Inferior parietal cortex (tissue), 1 donor: ENCODE results near the gene PDZD2.
"Not testable (repeated sequence)": the region's sequence is repeated elsewhere in the genome, so short reads cannot be mapped to it uniquely, and the experiment has no call there.

Experiments used
- DNase-seq: peaks from one replicate; pipeline ENCODE4 v3.0.0-alpha.2; 2016; ENCODE audit errors: extremely low spot score

Gene PDZD2

GRCh38 chr5:32100691-32101302 lies 461.9 kb downstream of the PDZD2 start:
- no peak for DNase-seq

GRCh38 chr5:32102254-32102986 lies 463.5 kb downstream of the PDZD2 start:
- no peak for DNase-seq

- DNase-seq = no peak
These were observed 464.6 kb downstream of the PDZD2 start for GRCh38 chr5:32103521-32103920.

GRCh38 chr5:32107291-32107690 lies 468.4 kb downstream of the PDZD2 start:
- no peak for DNase-seq

- DNase-seq = no peak
These were observed 469.2 kb downstream of the PDZD2 start for GRCh38 chr5:32108167-32108566.

GRCh38 chr5:32109236-32109635 lies 470.3 kb downstream of the PDZD2 start:
- no peak for DNase-seq

GRCh38 chr5:32110111-32110696 lies 471.3 kb downstream of the PDZD2 start:
- DNase-seq = no peak

- DNase-seq = no peak
These were observed 477.1 kb downstream of the PDZD2 start for GRCh38 chr5:32115985-32116384.

- no peak for DNase-seq
These were observed 477.8 kb downstream of the PDZD2 start for GRCh38 chr5:32116574-32117313.

- DNase-seq = not testable (repeated sequence)
These were observed 480.0 kb downstream of the PDZD2 start for GRCh38 chr5:32118922-32119321.

- DNase-seq = no peak
These were observed 484.3 kb downstream of the PDZD2 start for GRCh38 chr5:32123058-32123805.

- DNase-seq = no peak
These were observed 485.2 kb downstream of the PDZD2 start for GRCh38 chr5:32123889-32124676.

GRCh38 chr5:32126691-32127090 lies 487.8 kb downstream of the PDZD2 start:
- DNase-seq = no peak

GRCh38 chr5:32127711-32128110 lies 488.8 kb downstream of the PDZD2 start:
- no peak for DNase-seq

- no peak for DNase-seq
These were observed 490.2 kb downstream of the PDZD2 start for GRCh38 chr5:32129074-32129598.

GRCh38 chr5:32130865-32131264 lies 491.9 kb downstream of the PDZD2 start:
- DNase-seq = no peak

- DNase-seq = no peak
These were observed 492.7 kb downstream of the PDZD2 start for GRCh38 chr5:32131604-32132003.

GRCh38 chr5:32132757-32133156 lies 493.8 kb downstream of the PDZD2 start:
- DNase-seq = no peak

- no peak for DNase-seq
These were observed 496.2 kb downstream of the PDZD2 start for GRCh38 chr5:32135086-32135485.

GRCh38 chr5:32136342-32136741 lies 497.4 kb downstream of the PDZD2 start:
- no peak for DNase-seq
